ENCODE measurements around the gene COL6A2. TPM values are rescaled to one million over a fixed set of nuclear protein-coding genes. Genes with fewer than 3 reads are reported as not detected.

The COL6A2 gene
- total and polyA plus RNA-seq, 8 donors, result 15.2 to 135 (median 65.5) TPM

GRCh38 chr21:46128933-46129571 is 31.1 kb downstream of the COL6A2 start:
- no peaks in the 10 kb centered on the region for H3K9me3 ChIP-seq
- H3K4me3 ChIP-seq, result no peak overlapping the region
- H3K4me1 ChIP-seq, result no peaks in the 10 kb centered on the region
- no peaks in the 10 kb centered on the region for H3K27me3 ChIP-seq
- H3K36me3 ChIP-seq, result no peaks in the 10 kb centered on the region
- intact Hi-C loops (cut with DNase I), result no loop called here
- whole genome bisulfite sequencing, 2 donors, result 75 to 85% methylated on average over 45 of the region's 45 CpGs
- FAIRE-seq (no peak), DNase-seq (peak in 3 of 6 donors; percentile 18 to 59 (median 43)), ATAC-seq (no peak)
- H3K27ac ChIP-seq, result no peak overlapping the region
- no peak for TF ChIP-seq CTCF (IDR thresholded peaks at IDR 0.05)

- H3K27ac ChIP-seq, result no peak overlapping the region
- intact Hi-C loops (cut with DNase I), result no loop called here
- ATAC-seq (no peak), FAIRE-seq (no peak), DNase-seq (peak in 3 of 6 donors; percentile 14 to 66 (median 40))
- no peaks in the 10 kb centered on the region for H3K36me3 ChIP-seq
- H3K4me3 ChIP-seq, result no peak overlapping the region
- H3K27me3 ChIP-seq, result no peaks in the 10 kb centered on the region
- H3K4me1 ChIP-seq, result no peaks in the 10 kb centered on the region
- 63 to 73% methylated on average over 27 of the region's 27 CpGs for WGBS, 2 donors
- TF ChIP-seq CTCF (IDR thresholded peaks at IDR 0.05), result no peak
- H3K9me3 ChIP-seq, result no peaks in the 10 kb centered on the region
Observed at GRCh38 chr21:46129846-46130651, 32.1 kb downstream of the COL6A2 start.

- no peak for ATAC-seq
- no peaks in the 10 kb centered on the region for H3K27me3 ChIP-seq
- H3K4me3 ChIP-seq, result no peak overlapping the region
- H3K4me1 ChIP-seq, result no peaks in the 10 kb centered on the region
- FAIRE-seq, result no peak
- H3K36me3 ChIP-seq, result no peaks in the 10 kb centered on the region
- H3K9me3 ChIP-seq, result no peaks in the 10 kb centered on the region
- TF ChIP-seq CTCF (IDR thresholded peaks at IDR 0.05), result no peak
- intact Hi-C loops (cut with DNase I), result no loop called here
- no peak overlapping the region for H3K27ac ChIP-seq
- 61 to 80% methylated on average over 22 of the region's 22 CpGs for WGBS, 2 donors
- DNase-seq, result peak in 3 of 6 donors; percentile 15 to 47 (median 45)
Observed at GRCh38 chr21:46130831-46131587, 33.1 kb downstream of the COL6A2 start.

GRCh38 chr21:46131588-46131837 is 33.6 kb downstream of the COL6A2 start:
- no peaks in the 10 kb centered on the region for H3K27me3 ChIP-seq
- no peak overlapping the region for H3K4me3 ChIP-seq
- no peak for ATAC-seq
- H3K36me3 ChIP-seq, result no peaks in the 10 kb centered on the region
- 76 to 90% methylated on average over 4 of the region's 4 CpGs for WGBS, 2 donors
- H3K27ac ChIP-seq, result no peak overlapping the region
- TF ChIP-seq CTCF (IDR thresholded peaks at IDR 0.05), result no peak
- DNase-seq, result no peak
- intact Hi-C loops (cut with DNase I), result no loop called here
- H3K9me3 ChIP-seq, result no peaks in the 10 kb centered on the region
- FAIRE-seq, result no peak
- H3K4me1 ChIP-seq, result no peaks in the 10 kb centered on the region
